CD8-positive, alpha-beta memory T cell (primary cell): ENCODE measurements around the gene TCTN1. TPM values are rescaled to one million over a fixed set of nuclear protein-coding genes. Genes with fewer than 3 reads are reported as not detected.

ENCODE experiments used
- CTCF ChIA-PET: fragments of 350-600 bp; sonication (Branson Sonifier 250); formaldehyde crosslinking; loops from one replicate; lab custom pipeline; 2021; ENCODE audit warnings: antibody characterized with exemption; lab: Charles Lee
- POLR2A ChIA-PET: fragments of 350-600 bp; sonication (Branson Sonifier 250); formaldehyde crosslinking; loops from one replicate; lab custom pipeline; 2021; ENCODE audit warnings: antibody characterized with exemption; lab: Charles Lee
- DNase-seq, 5 donors: peaks; one replicate each; pipeline versions ENCODE4 v3.0.0 to v3.0.0-alpha.2; 2020 to 2022; ENCODE audit warnings: mixed read lengths in 1 of 5
- H3K27ac ChIP-seq: one replicate; pipeline ENCODE4 v1.7.0; 2013; ENCODE audit warnings: low read depth, mild to moderate bottlenecking, low read length, moderate library complexity
- H3K27me3 ChIP-seq: 2 replicates; pipeline ENCODE4 v1.7.0; 2013; ENCODE audit warnings: low read length, mild to moderate bottlenecking; ENCODE audit not compliant: insufficient read depth, poor library complexity, severe bottlenecking
- H3K36me3 ChIP-seq: 2 replicates; pipeline ENCODE4 v1.7.0; 2013; ENCODE audit warnings: mild to moderate bottlenecking, low read length, moderate library complexity; ENCODE audit not compliant: insufficient read depth
- H3K4me1 ChIP-seq: 2 replicates; pipeline ENCODE4 v1.7.0; 2013; ENCODE audit warnings: mild to moderate bottlenecking, low read length, moderate library complexity; ENCODE audit not compliant: insufficient read depth
- H3K4me3 ChIP-seq: 2 replicates; pipeline ENCODE4 v1.7.0; 2013; ENCODE audit warnings: mild to moderate bottlenecking, low read length
- H3K9me3 ChIP-seq: 2 replicates; pipeline ENCODE4 v1.7.0; 2013; ENCODE audit warnings: mild to moderate bottlenecking, low read length
- H3K27ac Mint-ChIP-seq, 8 donors: one replicate each; pipeline ENCODE4 v1.8.0; 2020 to 2021; ENCODE audit warnings: mixed read lengths in 8 of 8, mild to moderate bottlenecking in 6 of 8, inconsistent platforms in 3 of 8, moderate library complexity in 3 of 8
- H3K27me3 Mint-ChIP-seq, 2 donors: one replicate each; pipeline ENCODE4 v1.8.0; 2020 to 2021; ENCODE audit warnings: mixed read lengths in 2 of 2, mild to moderate bottlenecking in 1 of 2, moderate library complexity in 1 of 2
- H3K36me3 Mint-ChIP-seq, 3 donors: one replicate each; pipeline ENCODE4 v1.8.0; 2020 to 2021; ENCODE audit warnings: mixed read lengths in 3 of 3, inconsistent platforms in 1 of 3, mild to moderate bottlenecking in 1 of 3
- H3K4me1 Mint-ChIP-seq, 3 donors: one replicate each; pipeline ENCODE4 v1.8.0; 2020 to 2021; ENCODE audit warnings: mixed read lengths in 3 of 3, inconsistent platforms in 1 of 3, mild to moderate bottlenecking in 1 of 3
- H3K4me3 Mint-ChIP-seq, 7 donors: one replicate each; pipeline ENCODE4 v1.8.0; 2020 to 2021; ENCODE audit warnings: mixed read lengths in 7 of 7, mild to moderate bottlenecking in 6 of 7, moderate library complexity in 4 of 7, inconsistent platforms in 2 of 7
- H3K9me3 Mint-ChIP-seq, 5 donors: one replicate each; pipeline ENCODE4 v1.8.0; 2020 to 2022; ENCODE audit warnings: mixed read lengths in 5 of 5, mild to moderate bottlenecking in 3 of 5, moderate library complexity in 2 of 5, inconsistent platforms in 1 of 5
- polyA plus RNA-seq: library from polyadenylated mRNA; unstranded; fragments of 300-500 nt; fragmentation: Illumina TruSeq; gene quantifications from one replicate; pipeline ENCODE4 v1.2.3, GENCODE V29; 2021
- total RNA-seq, 2 experiments: library from RNA; stranded (reverse); gene quantifications; one replicate each; pipeline ENCODE4 v1.2.3, GENCODE V29; 2021

The TCTN1 gene
- total and polyA plus RNA-seq, 3 experiments from 2014 or later, result 4.6 to 11.1 (median 9.8) TPM

DNA sequence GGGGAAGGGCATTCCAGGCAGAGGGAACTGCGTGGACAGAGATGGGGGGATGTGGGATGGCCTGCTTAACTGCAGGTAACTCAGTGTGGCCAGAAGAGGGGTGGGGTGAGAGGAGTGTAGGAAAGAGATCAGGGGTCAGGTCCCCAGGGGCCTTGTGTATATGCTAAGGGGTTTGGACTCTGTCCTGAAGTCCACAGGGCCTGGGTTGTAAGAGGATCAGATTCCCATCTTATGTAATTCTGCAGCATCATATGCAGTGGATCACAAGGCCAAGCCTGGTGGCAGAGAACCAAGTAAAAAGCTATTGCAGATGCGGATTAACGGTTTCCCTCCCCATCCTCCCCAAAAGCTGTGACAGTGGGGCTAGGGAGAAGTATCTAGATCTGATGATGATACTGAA, 8.7 kb downstream of the TCTN1 start:
- H3K9me3 Mint-ChIP-seq, result no peaks in the 10 kb centered on the region
- CTCF ChIA-PET, result no interaction called here
- no peak overlapping the region for H3K4me3 ChIP-seq

DNA sequence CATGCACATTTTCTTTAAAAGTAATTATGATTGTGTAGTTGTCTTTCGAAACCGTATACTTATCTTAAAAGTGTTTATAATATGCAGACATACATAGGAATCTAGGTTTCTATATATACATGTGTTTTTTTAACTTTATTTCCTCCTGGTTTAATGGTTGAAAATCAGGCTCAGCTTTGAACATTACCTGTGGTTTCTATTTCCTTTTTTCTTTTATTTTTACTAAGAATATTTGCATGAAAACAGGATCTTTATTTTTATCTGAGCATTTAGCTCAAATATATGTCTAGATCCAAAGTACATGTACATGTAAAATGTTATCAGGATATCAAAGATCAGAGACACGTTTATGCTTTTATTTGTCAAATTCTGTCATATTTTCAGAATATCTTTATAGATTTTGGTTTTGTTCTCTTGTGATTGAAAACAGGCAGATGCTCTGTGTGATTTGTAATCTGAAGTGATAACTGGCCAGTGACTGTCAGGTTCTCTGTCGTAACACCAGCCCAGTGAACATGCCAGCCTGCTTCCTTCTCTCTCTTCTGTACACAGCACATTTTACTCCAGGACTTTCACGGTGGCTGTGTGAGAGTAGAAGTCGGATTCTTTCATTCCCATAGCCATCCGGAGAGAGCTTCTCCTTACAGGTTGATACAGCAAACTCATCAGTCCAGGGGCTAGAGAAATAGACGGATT, 13.7 kb downstream of the TCTN1 start:
- Mint-ChIP-seq H3K4me1 (peaks cover 4 to 8% (median 4%) of the 10 kb centered on the region in 3 donors), H3K27me3 (no peaks in the 10 kb centered on the region), H3K4me3 (no peak overlapping the region), H3K36me3 (peaks cover 0 to 13% (median 2%) of the 10 kb centered on the region in 3 donors), H3K27ac (peak overlapping the region in 3 of 8 donors; percentile 40 to 47 (median 42)), H3K9me3 (no peaks in the 10 kb centered on the region)
- peaks cover 8% of the 10 kb centered on the region for H3K4me1 ChIP-seq
- H3K27me3 ChIP-seq, result no peaks in the 10 kb centered on the region
- no peak overlapping the region for H3K4me3 ChIP-seq
- H3K9me3 ChIP-seq, result no peaks in the 10 kb centered on the region
- no peak overlapping the region for H3K27ac ChIP-seq
- ChIA-PET CTCF (interaction anchor here (1.8 kb wide), 1 partner anchor 29 kb away, joined by 6 read pairs; no protein-coding TSS in a partner anchor), POLR2A (no interaction called here)
- H3K36me3 ChIP-seq, result no peaks in the 10 kb centered on the region
- no peak for DNase-seq

More for the DNA sequence above, 8.7 kb downstream of the TCTN1 start:
- Mint-ChIP-seq H3K27ac (no peak overlapping the region), H3K27me3 (no peaks in the 10 kb centered on the region), H3K4me3 (no peak overlapping the region), H3K4me1 (peaks cover 0 to 2% (median under 1%) of the 10 kb centered on the region in 3 donors), H3K36me3 (no peaks in the 10 kb centered on the region)
- H3K9me3 ChIP-seq, result no peaks in the 10 kb centered on the region
- H3K27me3 ChIP-seq, result no peaks in the 10 kb centered on the region
- POLR2A ChIA-PET, result no interaction called here
- no peak overlapping the region for H3K27ac ChIP-seq
- no peaks in the 10 kb centered on the region for H3K36me3 ChIP-seq
- DNase-seq, result no peak
- peaks cover 4% of the 10 kb centered on the region for H3K4me1 ChIP-seq

DNA sequence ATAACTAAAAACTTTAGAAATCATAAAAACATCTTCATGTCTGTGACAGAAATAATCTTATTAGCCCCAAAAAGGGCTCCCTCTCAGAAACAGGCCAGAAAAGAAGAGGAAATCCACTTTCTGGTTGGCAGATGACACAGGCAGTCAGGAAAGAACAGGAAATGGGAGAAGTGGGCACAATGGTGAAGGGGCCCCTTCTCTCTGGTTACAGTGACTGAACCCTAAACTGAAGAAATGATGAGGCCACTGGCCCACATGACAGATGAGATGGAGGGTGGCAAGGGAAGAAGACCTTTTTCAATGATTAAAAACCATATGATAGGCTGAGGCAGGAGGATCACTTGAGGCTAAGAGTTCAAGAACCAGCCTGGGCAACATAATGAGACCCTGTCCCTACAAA, 21.1 kb downstream of the TCTN1 start:
- no peaks in the 10 kb centered on the region for H3K4me1 ChIP-seq
- peak overlapping the region in 1 of 8 donors; percentile 76 for H3K27ac Mint-ChIP-seq
- no peaks in the 10 kb centered on the region for H3K27me3 Mint-ChIP-seq
- H3K27ac ChIP-seq, result no peak overlapping the region
- no peak for DNase-seq
- H3K4me3 Mint-ChIP-seq, result no peak overlapping the region
- H3K27me3 ChIP-seq, result no peaks in the 10 kb centered on the region
- no peaks in the 10 kb centered on the region for H3K9me3 ChIP-seq
- H3K36me3 ChIP-seq, result no peaks in the 10 kb centered on the region
- no peak overlapping the region for H3K4me3 ChIP-seq
- H3K36me3 Mint-ChIP-seq, result peaks cover 0 to 3% (median 0%) of the 10 kb centered on the region in 3 donors
- ChIA-PET CTCF (no interaction called here), POLR2A (no interaction called here)
- no peaks in the 10 kb centered on the region for H3K4me1 Mint-ChIP-seq
- no peaks in the 10 kb centered on the region for H3K9me3 Mint-ChIP-seq

DNA sequence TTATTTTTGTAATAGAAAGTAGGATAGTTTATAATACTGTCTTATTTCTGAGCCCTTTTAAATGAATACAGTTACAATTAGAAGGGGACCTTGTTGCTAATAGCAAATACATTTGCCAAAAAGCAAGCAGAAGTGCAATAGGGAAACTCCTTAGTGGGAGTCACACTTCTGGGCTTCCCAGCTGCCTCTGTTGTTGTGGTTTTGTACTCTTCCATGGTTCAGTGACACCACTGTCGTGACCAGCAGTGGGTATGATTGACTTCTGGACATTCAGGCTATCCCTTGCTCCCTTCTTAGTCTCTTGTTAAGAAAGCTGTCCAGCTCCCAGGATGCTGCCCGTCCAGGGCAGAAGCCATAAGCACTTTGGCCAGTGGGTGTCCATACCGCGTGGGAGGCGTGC, 22.6 kb downstream of the TCTN1 start:
- Mint-ChIP-seq H3K4me3 (no peak overlapping the region), H3K4me1 (no peaks in the 10 kb centered on the region), H3K27ac (no peak overlapping the region), H3K27me3 (no peaks in the 10 kb centered on the region), H3K36me3 (peaks cover 0 to 4% (median 0%) of the 10 kb centered on the region in 3 donors), H3K9me3 (no peaks in the 10 kb centered on the region)
- DNase-seq, result no peak
- no peaks in the 10 kb centered on the region for H3K4me1 ChIP-seq
- no peaks in the 10 kb centered on the region for H3K36me3 ChIP-seq
- no peak overlapping the region for H3K4me3 ChIP-seq
- no peaks in the 10 kb centered on the region for H3K9me3 ChIP-seq
- H3K27me3 ChIP-seq, result no peaks in the 10 kb centered on the region
- ChIA-PET CTCF (no interaction called here), POLR2A (interaction anchor here (0.6 kb wide), 1 partner anchor 205 kb away, joined by 5 read pairs; no protein-coding TSS in a partner anchor)
- no peak overlapping the region for H3K27ac ChIP-seq

DNA sequence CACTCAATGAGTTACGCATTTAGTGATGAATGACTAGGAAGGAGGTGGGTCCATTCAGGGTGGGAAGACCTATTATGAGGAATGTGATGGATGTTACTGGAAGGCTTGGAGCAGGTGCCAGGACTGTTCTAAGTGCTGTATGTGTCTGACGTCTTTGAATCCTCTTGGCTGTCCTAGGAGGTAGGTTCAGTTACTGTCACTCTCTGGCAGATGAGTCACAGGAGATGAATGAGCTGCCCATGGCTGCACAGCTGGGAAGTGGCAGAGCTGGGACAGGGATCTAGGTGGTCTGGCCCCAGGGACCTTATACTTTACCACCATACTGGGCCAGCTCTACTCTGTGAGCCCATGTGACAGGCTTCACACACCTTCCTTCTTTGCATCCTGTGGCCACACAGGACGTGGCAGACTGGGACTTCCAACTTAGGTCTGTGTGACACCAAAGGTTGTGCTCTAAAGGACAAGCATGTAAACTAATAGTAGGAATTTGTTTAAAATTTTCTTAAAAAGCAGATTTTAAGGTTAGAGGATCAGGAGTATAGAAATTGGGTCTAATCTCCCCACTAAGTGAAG, 24.0 kb downstream of the TCTN1 start:
- no peaks in the 10 kb centered on the region for H3K4me1 ChIP-seq
- no peak overlapping the region for H3K4me3 Mint-ChIP-seq
- H3K27ac ChIP-seq, result no peak overlapping the region
- POLR2A ChIA-PET, result no interaction called here
- CTCF ChIA-PET, result interaction anchor here (2.1 kb wide), 1 partner anchor 188 kb away, joined by 4 read pairs; the partner anchor contains the start of gene ARPC3
- no peaks in the 10 kb centered on the region for H3K4me1 Mint-ChIP-seq
- no peaks in the 10 kb centered on the region for H3K9me3 Mint-ChIP-seq
- peaks cover 0 to 4% (median 0%) of the 10 kb centered on the region in 3 donors for H3K36me3 Mint-ChIP-seq
- DNase-seq, result no peak
- H3K9me3 ChIP-seq, result no peaks in the 10 kb centered on the region
- H3K27ac Mint-ChIP-seq, result no peak overlapping the region
- no peak overlapping the region for H3K4me3 ChIP-seq
- H3K27me3 ChIP-seq, result no peaks in the 10 kb centered on the region
- H3K27me3 Mint-ChIP-seq, result no peaks in the 10 kb centered on the region
- no peaks in the 10 kb centered on the region for H3K36me3 ChIP-seq

DNA sequence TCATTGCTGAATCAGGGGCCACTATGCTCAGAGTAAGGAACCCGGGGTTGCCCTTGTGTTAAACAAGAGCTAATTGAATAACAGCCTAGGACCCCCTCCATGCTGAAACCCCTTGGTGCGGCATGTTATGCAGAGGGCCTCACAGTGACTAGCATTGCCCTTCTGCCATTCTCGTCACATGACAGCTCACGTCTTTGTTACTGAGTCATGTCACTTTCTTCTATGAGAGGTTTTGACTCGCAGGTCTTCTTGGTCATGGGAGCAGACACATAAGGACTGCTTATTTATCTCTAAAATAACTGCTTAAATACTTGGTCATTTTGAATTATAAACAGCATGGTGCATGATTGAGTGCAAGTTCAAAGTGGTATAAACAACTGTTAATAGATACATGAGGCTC, 24.9 kb downstream of the TCTN1 start:
- Histone ChIP-seq H3K4me3 (no peak overlapping the region), H3K27me3 (no peaks in the 10 kb centered on the region), H3K27ac (no peak overlapping the region), H3K4me1 (no peaks in the 10 kb centered on the region), H3K36me3 (no peaks in the 10 kb centered on the region), H3K9me3 (no peaks in the 10 kb centered on the region)
- Mint-ChIP-seq H3K4me1 (no peaks in the 10 kb centered on the region), H3K36me3 (peaks cover 0 to 4% (median 0%) of the 10 kb centered on the region in 3 donors), H3K4me3 (no peak overlapping the region), H3K27ac (no peak overlapping the region), H3K9me3 (no peaks in the 10 kb centered on the region), H3K27me3 (no peaks in the 10 kb centered on the region)
- ChIA-PET POLR2A (no interaction called here), CTCF (interaction anchor here (2.1 kb wide), 1 partner anchor 189 kb away, joined by 4 read pairs; the partner anchor contains the start of gene ARPC3)
- DNase-seq, result no peak

DNA sequence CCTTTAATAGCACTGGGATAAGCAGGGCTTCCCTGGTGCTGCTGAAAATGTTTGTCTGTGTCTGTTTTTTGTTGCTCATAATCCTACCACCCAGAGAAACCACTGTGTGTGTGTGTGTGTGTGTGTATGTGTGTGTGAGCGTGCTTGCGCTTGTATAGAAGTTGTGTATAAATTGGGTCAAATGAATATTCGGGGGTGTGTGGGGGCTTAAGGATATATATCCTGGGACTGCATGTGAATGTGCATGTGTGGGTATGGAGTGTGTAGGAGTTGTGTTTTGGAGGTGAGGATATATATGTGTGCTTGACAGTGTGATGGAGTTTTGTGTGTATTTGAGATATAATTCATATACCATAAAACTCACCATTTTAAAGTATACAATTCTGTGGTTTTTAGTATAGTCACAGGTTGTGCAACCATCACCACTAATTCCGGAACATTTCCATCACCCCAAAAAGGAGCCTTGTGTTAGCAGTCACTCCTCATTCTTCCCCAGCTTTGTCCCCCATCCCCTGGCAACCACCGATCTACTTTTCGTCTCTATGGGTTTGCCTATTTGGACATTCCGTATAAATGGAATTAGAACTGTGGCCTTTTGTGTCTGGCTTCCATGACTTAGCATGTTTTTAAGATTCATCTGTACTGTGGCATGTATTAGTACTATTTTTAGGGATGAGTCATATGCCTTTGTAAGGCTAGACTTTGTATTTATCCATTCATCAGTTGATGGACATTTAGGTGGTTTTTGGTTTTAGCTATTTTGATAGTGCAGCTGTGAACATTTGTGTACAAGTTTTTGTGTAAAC, 25.6 kb downstream of the TCTN1 start:
- H3K4me1 Mint-ChIP-seq, result no peaks in the 10 kb centered on the region
- no peak overlapping the region for H3K27ac Mint-ChIP-seq
- Histone ChIP-seq H3K4me3 (no peak overlapping the region), H3K27me3 (no peaks in the 10 kb centered on the region), H3K9me3 (no peaks in the 10 kb centered on the region), H3K4me1 (no peaks in the 10 kb centered on the region), H3K27ac (no peak overlapping the region), H3K36me3 (no peaks in the 10 kb centered on the region)
- CTCF ChIA-PET, result no interaction called here
- H3K36me3 Mint-ChIP-seq, result peaks cover 0 to 7% (median 0%) of the 10 kb centered on the region in 3 donors
- POLR2A ChIA-PET, result interaction anchor here (0.6 kb wide), 1 partner anchor 26 kb away, joined by 3 read pairs; no protein-coding TSS in a partner anchor
- no peaks in the 10 kb centered on the region for H3K27me3 Mint-ChIP-seq
- no peak for DNase-seq
- H3K9me3 Mint-ChIP-seq, result no peaks in the 10 kb centered on the region
- H3K4me3 Mint-ChIP-seq, result no peak overlapping the region
